Heart right ventricle (tissue), 16 donors: Measurements from ENCODE around the gene GDI2. TPM values are rescaled to one million over a fixed set of nuclear protein-coding genes. Genes with fewer than 3 reads are reported as not detected.

Experiments used
- ATAC-seq, 8 donors: fragments of 200-7000 bp; cut with Tn5 transposase; one replicate each; pipeline ENCODE4 v1.9.1; 2020; ENCODE audit warnings: mild to moderate bottlenecking in 8 of 8, moderate library complexity in 8 of 8, moderate number of reproducible peaks in 1 of 8
- DNase-seq, 2 donors: peaks; one replicate each; pipeline ENCODE4 v3.0.0-alpha.2; 2020
- H3K27ac ChIP-seq, 10 donors: fragments of 200-600 bp; sonication (generic) in 2 of 10; one replicate each; pipeline versions ENCODE4 v1.5.0 to v1.8.0; 2020 to 2022; ENCODE audit warnings: mild to moderate bottlenecking in 3 of 10
- H3K27me3 ChIP-seq, 7 donors: fragments of 200-600 bp; one replicate each; pipeline ENCODE4 v1.8.0; 2021 to 2022; ENCODE audit warnings: mild to moderate bottlenecking in 2 of 7
- H3K36me3 ChIP-seq, 9 donors: fragments of 200-600 bp; sonication (generic) in 1 of 9; one replicate each; pipeline versions ENCODE4 v1.5.0 to v1.8.0; 2020 to 2022; ENCODE audit warnings: mild to moderate bottlenecking in 2 of 9
- H3K4me1 ChIP-seq, 9 donors: fragments of 200-600 bp; sonication (generic) in 1 of 9; one replicate each; pipeline versions ENCODE4 v1.5.0 to v1.8.0; 2020 to 2022; ENCODE audit warnings: mild to moderate bottlenecking in 4 of 9
- H3K4me3 ChIP-seq, 10 donors: fragments of 200-600 bp; sonication (generic) in 2 of 10; one replicate each; pipeline versions ENCODE4 v1.5.0 to v1.8.0; 2020 to 2022; ENCODE audit warnings: mild to moderate bottlenecking in 7 of 10, moderate library complexity in 2 of 10
- H3K9me3 ChIP-seq, 11 donors: fragments of 200-600 bp in 10 of 11; sonication (generic) in 2 of 11; one replicate each; pipeline versions ENCODE4 v1.5.0 to v1.8.0; 2013 to 2022; ENCODE audit warnings: mild to moderate bottlenecking in 2 of 11, control low read depth in 1 of 11, moderate library complexity in 1 of 11
- WGBS, 2 donors: extraction: QIAGEN DNeasy Blood & Tissue Kit; methylation state at CpG; one replicate each; pipeline ENCODE4 v1.1.7; 2013; ENCODE audit warnings: inconsistent platforms in 1 of 2; 5-methylcytosine and 5-hydroxymethylcytosine counted together
- intact Hi-C, 10 donors: fragments of 100-400 bp; cut with DNase I; formaldehyde crosslinking; loops; one replicate each; pipeline versions ENCODE4 v1.11.1 to v1.14.2; 2022
- polyA plus RNA-seq, 2 donors: library from polyadenylated mRNA; stranded (reverse); fragments of 200-250 nt; gene quantifications; one replicate each; pipeline ENCODE4 v1.2.3, GENCODE V29; 2013
- total RNA-seq, 10 donors: library from RNA; stranded (reverse); fragmentation: NEBNext Ultra II Directional in 3 of 10; extraction: Animal tissue kit (Norgen Biotek cat#: 25700) in 3 of 10; gene quantifications; one replicate each; pipeline versions ENCODE4 v1.2.1 to v1.2.4, GENCODE V29; 2021 to 2023
- TF ChIP-seq, protein P1 (sequence below), 9 donors: fragments of 200-600 bp; sonication (generic) in 2 of 9; IDR thresholded peaks; one replicate each; pipeline versions ENCODE4 v1.5.0 to v1.8.0; 2021 to 2022; ENCODE audit warnings: antibody characterized with exemption in 9 of 9, mild to moderate bottlenecking in 5 of 9, moderate library complexity in 1 of 9
- donor health status: Arrhythmogenic right ventricular cardiomyopathy.
- donor health status: ischemic (EF 13 %, LVEDD 7.1; RV severe dilation, severe dysfunction).
- donor health status: healthy with polysubstance abuse.
- donor health status: DM: no; HTN: yes; CAD: no.
- donor health status: DM: no; HTN: no; CAD: no.
- donor health status: ischemic (EF 25% LVEDD 6.9; RV normal size, moderate dysfunction).
- donor health status: ischemic (EF 25% LVEDD 5.7; RV mildly dilated, moderate dysfunction).
- donor health status: healthy.
- donor health status: DM: yes; HTN: yes; CAD: no.
- donor health status: Ischemic cardiomyopathy.
- donor health status: ischemic (EF 35%, LVEDD 5.7; RV mildly dilated, moderate dysfunction).
- donor health status: nonischemic (EF 11% LVEDD 7.7; RV severe dilation, severe dysfunction).
- donor health status: DM: yes; HTN: yes; CAD: no.
- donor health status: PGD.
- donor health status: ischemic (EF 29% LVEDD 5.4; RV normal size, mild dysfunction).
- donor health status: nonischemic (EF 23%, LVEDD 6.1; RV moderate dilation, normal function).

GDI2 gene
- total and polyA plus RNA-seq, 12 donors = 21.8 to 145 (median 101) TPM

GRCh38 chr10:5731559-5731958 is 81.7 kb downstream of the GDI2 start:
- DNase-seq (no peak), ATAC-seq (no peak)
- Histone ChIP-seq H3K4me1 (peaks cover 0 to 11% (median 0%) of the 10 kb centered on the region in 9 donors), H3K4me3 (no peak overlapping the region), H3K36me3 (peaks cover 0 to 100% (median 19%) of the 10 kb centered on the region in 9 donors), H3K9me3 (no peaks in the 10 kb centered on the region), H3K27me3 (no peaks in the 10 kb centered on the region), H3K27ac (peak overlapping the region in 2 of 10 donors; percentile 32 to 33)
- TF ChIP-seq, protein P1, sequence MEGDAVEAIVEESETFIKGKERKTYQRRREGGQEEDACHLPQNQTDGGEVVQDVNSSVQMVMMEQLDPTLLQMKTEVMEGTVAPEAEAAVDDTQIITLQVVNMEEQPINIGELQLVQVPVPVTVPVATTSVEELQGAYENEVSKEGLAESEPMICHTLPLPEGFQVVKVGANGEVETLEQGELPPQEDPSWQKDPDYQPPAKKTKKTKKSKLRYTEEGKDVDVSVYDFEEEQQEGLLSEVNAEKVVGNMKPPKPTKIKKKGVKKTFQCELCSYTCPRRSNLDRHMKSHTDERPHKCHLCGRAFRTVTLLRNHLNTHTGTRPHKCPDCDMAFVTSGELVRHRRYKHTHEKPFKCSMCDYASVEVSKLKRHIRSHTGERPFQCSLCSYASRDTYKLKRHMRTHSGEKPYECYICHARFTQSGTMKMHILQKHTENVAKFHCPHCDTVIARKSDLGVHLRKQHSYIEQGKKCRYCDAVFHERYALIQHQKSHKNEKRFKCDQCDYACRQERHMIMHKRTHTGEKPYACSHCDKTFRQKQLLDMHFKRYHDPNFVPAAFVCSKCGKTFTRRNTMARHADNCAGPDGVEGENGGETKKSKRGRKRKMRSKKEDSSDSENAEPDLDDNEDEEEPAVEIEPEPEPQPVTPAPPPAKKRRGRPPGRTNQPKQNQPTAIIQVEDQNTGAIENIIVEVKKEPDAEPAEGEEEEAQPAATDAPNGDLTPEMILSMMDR (IDR thresholded peaks at IDR 0.05) = no peak
- intact Hi-C loops = no loop called here
- 58 to 88% methylated on average over 3 of the region's 3 CpGs for WGBS, 2 donors

- H3K4me1 ChIP-seq = peaks cover 0 to 11% (median 0%) of the 10 kb centered on the region in 9 donors
- 91 to 94% methylated on average over 4 of the region's 4 CpGs for WGBS, 2 donors
- intact Hi-C loops = no loop called here
- no peaks in the 10 kb centered on the region for H3K27me3 ChIP-seq
- no peak overlapping the region for H3K4me3 ChIP-seq
- H3K27ac ChIP-seq = no peak overlapping the region
- H3K9me3 ChIP-seq = no peaks in the 10 kb centered on the region
- no peak for DNase-seq
- TF ChIP-seq, protein P1 (IDR thresholded peaks at IDR 0.05) = no peak
- H3K36me3 ChIP-seq = peaks cover 0 to 100% (median 19%) of the 10 kb centered on the region in 9 donors
- no peak for ATAC-seq
Measured at GRCh38 chr10:5730766-5731165, 82.5 kb downstream of the GDI2 start.

- intact Hi-C loops = loop anchor here in 1 of 10 donors (10.0 kb wide), 1 partner anchor 61 kb away; no protein-coding TSS in a partner anchor
- Histone ChIP-seq H3K27ac (no peak overlapping the region), H3K9me3 (no peaks in the 10 kb centered on the region), H3K36me3 (peaks cover 0 to 79% (median 10%) of the 10 kb centered on the region in 9 donors), H3K4me3 (no peak overlapping the region), H3K27me3 (no peaks in the 10 kb centered on the region), H3K4me1 (no peaks in the 10 kb centered on the region)
- TF ChIP-seq, protein P1 (IDR thresholded peaks at IDR 0.05) = no peak
- DNase-seq = no peak
- no peak for ATAC-seq
- 84 to 88% methylated on average over 2 of the region's 2 CpGs for WGBS, 2 donors
Measured at GRCh38 chr10:5723692-5724091, 89.5 kb downstream of the GDI2 start.

- intact Hi-C loops = loop anchor here in 1 of 10 donors (10.0 kb wide), 1 partner anchor 65 kb away; no protein-coding TSS in a partner anchor
- WGBS, 2 donors = 96 to 99% methylated on average over 7 of the region's 7 CpGs
- TF ChIP-seq, protein P1 (IDR thresholded peaks at IDR 0.05) = no peak
- H3K27ac ChIP-seq = no peak overlapping the region
- no peak overlapping the region for H3K4me3 ChIP-seq
- H3K9me3 ChIP-seq = no peaks in the 10 kb centered on the region
- no peaks in the 10 kb centered on the region for H3K4me1 ChIP-seq
- H3K27me3 ChIP-seq = no peaks in the 10 kb centered on the region
- ATAC-seq (no peak), DNase-seq (no peak)
- H3K36me3 ChIP-seq = peaks cover 0 to 45% (median 8%) of the 10 kb centered on the region in 9 donors
Measured at GRCh38 chr10:5720182-5720581, 93.1 kb downstream of the GDI2 start.
